Lung (tissue), 12 donors: ENCODE results near the gene ANGPTL2. TPM values are rescaled to one million over a fixed set of nuclear protein-coding genes. Genes with fewer than 3 reads are reported as not detected.

Experiments
- ATAC-seq: fragments of 200-7000 bp; cut with Tn5 transposase; one replicate; pipeline ENCODE4 v1.9.1; 2020; ENCODE audit warnings: moderate number of reproducible peaks; ENCODE audit not compliant: insufficient read depth, low FRiP score
- DNase-seq, 3 donors: peaks; one replicate each; pipeline ENCODE4 v3.0.0-alpha.2; 2013 to 2017
- H3K27ac ChIP-seq, 2 donors: one replicate each; pipeline ENCODE4 v1.5.1; 2013; ENCODE audit warnings: mild to moderate bottlenecking in 2 of 2, moderate library complexity in 2 of 2, control low read depth in 1 of 2, inconsistent platforms in 1 of 2, low read depth in 1 of 2, low read length in 1 of 2
- H3K27me3 ChIP-seq, 3 donors: one replicate each; pipeline ENCODE4 v1.5.1; 2013; ENCODE audit warnings: low read length in 2 of 3; ENCODE audit not compliant: control insufficient read depth in 3 of 3, insufficient read depth in 3 of 3
- H3K36me3 ChIP-seq, 4 donors: one replicate each; pipeline ENCODE4 v1.5.1; 2013; ENCODE audit warnings: low read length in 4 of 4, mild to moderate bottlenecking in 1 of 4, moderate library complexity in 1 of 4; ENCODE audit not compliant: control insufficient read depth in 4 of 4, insufficient read depth in 4 of 4
- H3K4me1 ChIP-seq, 5 donors: one replicate each; pipeline ENCODE4 v1.5.1; 2013; ENCODE audit warnings: low read length in 5 of 5, mild to moderate bottlenecking in 2 of 5, moderate library complexity in 1 of 5; ENCODE audit not compliant: control insufficient read depth in 5 of 5, insufficient read depth in 5 of 5
- H3K4me3 ChIP-seq: one replicate; pipeline ENCODE4 v1.5.1; 2013; ENCODE audit warnings: mild to moderate bottlenecking, control low read depth, moderate library complexity
- H3K9ac ChIP-seq, 2 donors: one replicate each; pipeline ENCODE4 v1.5.1; 2013; ENCODE audit warnings: low read length in 2 of 2, control low read depth in 1 of 2; ENCODE audit not compliant: insufficient read depth in 1 of 2
- H3K9me3 ChIP-seq, 4 donors: one replicate each; pipeline ENCODE4 v1.5.1; 2013; ENCODE audit warnings: low read length in 3 of 4, mild to moderate bottlenecking in 1 of 4, moderate library complexity in 1 of 4; ENCODE audit not compliant: control insufficient read depth in 4 of 4, insufficient read depth in 3 of 4
- WGBS, 2 donors: extraction: QIAGEN DNeasy Blood & Tissue Kit; methylation state at CpG; one replicate each; pipeline ENCODE4 v1.1.7; 2013; 5-methylcytosine and 5-hydroxymethylcytosine counted together
- polyA plus RNA-seq, 2 donors: library from polyadenylated mRNA; stranded (reverse); fragments of 200-250 nt; gene quantifications; one replicate each; pipeline ENCODE4 v1.2.1, GENCODE V29; 2013
- total RNA-seq, 2 donors: library from RNA; depleted of rRNA in 1 of 2; stranded (reverse); fragments of >200 nt in 1 of 2; gene quantifications; one replicate each; pipeline ENCODE4 v1.2.1, GENCODE V29; 2014 to 2021
- TF ChIP-seq, protein P1 (sequence below): IDR thresholded peaks from 2 replicates; pipeline ENCODE4 v1.5.1; 2012; ENCODE audit warnings: mild to moderate bottlenecking; ENCODE audit errors: control extremely low read depth, extremely low read depth
- donor health status: control.
- donor health status: control.
- donor health status: Bipolar disorder and iron deficiency.
- donor health status: healthy.
- donor health status: DM: yes; HTN: yes; CAD: no.

Gene ANGPTL2
- total and polyA plus RNA-seq, 4 donors, result 7.5 to 18.8 (median 11.0) TPM

DNA sequence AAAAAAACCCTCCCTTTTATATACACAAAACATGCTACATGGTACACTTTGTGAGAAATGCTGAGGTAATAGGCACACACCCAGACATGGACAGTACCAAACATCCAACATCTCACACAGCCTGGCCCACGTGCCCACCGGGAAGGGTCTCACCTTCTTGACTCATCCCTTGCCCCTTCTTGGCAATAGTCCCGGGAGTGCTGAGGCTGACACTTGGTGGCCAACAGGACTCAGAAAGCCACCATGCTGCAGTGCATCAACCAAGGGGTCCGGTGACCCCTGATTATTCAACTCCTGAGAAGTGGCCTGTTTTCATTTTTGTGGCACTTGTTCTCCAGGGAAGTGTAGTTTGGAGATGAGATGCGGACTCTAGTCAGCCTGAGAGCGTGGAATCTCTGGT is 35.0 kb downstream of the ANGPTL2 start:
- peaks cover 0 to 16% (median 7%) of the 10 kb centered on the region in 4 donors for H3K36me3 ChIP-seq
- H3K4me3 ChIP-seq, result no peak overlapping the region
- peaks cover 0 to 4% (median 0%) of the 10 kb centered on the region in 5 donors for H3K4me1 ChIP-seq
- no peak overlapping the region for H3K9ac ChIP-seq
- TF ChIP-seq, protein P1, sequence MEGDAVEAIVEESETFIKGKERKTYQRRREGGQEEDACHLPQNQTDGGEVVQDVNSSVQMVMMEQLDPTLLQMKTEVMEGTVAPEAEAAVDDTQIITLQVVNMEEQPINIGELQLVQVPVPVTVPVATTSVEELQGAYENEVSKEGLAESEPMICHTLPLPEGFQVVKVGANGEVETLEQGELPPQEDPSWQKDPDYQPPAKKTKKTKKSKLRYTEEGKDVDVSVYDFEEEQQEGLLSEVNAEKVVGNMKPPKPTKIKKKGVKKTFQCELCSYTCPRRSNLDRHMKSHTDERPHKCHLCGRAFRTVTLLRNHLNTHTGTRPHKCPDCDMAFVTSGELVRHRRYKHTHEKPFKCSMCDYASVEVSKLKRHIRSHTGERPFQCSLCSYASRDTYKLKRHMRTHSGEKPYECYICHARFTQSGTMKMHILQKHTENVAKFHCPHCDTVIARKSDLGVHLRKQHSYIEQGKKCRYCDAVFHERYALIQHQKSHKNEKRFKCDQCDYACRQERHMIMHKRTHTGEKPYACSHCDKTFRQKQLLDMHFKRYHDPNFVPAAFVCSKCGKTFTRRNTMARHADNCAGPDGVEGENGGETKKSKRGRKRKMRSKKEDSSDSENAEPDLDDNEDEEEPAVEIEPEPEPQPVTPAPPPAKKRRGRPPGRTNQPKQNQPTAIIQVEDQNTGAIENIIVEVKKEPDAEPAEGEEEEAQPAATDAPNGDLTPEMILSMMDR, result no peak
- DNase-seq (no peak), ATAC-seq (no peak)
- no peaks in the 10 kb centered on the region for H3K27me3 ChIP-seq
- WGBS, 2 donors, result 94% methylated on average over 6 of the region's 6 CpGs
- no peaks in the 10 kb centered on the region for H3K9me3 ChIP-seq
- no peak overlapping the region for H3K27ac ChIP-seq

DNA sequence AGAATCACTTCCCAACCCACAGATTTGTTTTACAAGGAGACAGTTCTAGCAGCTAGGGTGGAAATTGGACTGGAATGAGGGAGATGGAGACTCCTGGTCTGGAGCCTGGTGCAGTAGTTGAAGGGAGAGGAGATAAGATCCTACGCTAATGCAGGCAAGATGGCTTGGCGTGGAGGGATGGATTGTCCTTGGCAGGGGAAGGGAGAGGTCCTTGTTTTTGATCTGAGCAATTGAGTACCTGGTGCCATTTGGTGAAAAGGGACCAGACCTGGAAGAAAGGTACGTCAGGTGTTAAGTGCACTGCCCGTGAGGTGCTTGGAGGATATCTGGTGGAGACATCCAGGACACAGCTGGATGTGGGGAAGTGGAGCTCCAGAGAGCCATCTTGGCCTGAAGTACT is 35.7 kb downstream of the ANGPTL2 start:
- peaks cover 0 to 4% (median 0%) of the 10 kb centered on the region in 5 donors for H3K4me1 ChIP-seq
- H3K27me3 ChIP-seq, result no peaks in the 10 kb centered on the region
- no peak overlapping the region for H3K4me3 ChIP-seq
- H3K9me3 ChIP-seq, result no peaks in the 10 kb centered on the region
- peaks cover 0 to 16% (median 5%) of the 10 kb centered on the region in 4 donors for H3K36me3 ChIP-seq
- TF ChIP-seq, protein P1, result no peak
- H3K27ac ChIP-seq, result no peak overlapping the region
- no peak overlapping the region for H3K9ac ChIP-seq
- 95 to 97% methylated on average over 4 of the region's 4 CpGs for WGBS, 2 donors
- no peak for ATAC-seq
- DNase-seq, result no peak

DNA sequence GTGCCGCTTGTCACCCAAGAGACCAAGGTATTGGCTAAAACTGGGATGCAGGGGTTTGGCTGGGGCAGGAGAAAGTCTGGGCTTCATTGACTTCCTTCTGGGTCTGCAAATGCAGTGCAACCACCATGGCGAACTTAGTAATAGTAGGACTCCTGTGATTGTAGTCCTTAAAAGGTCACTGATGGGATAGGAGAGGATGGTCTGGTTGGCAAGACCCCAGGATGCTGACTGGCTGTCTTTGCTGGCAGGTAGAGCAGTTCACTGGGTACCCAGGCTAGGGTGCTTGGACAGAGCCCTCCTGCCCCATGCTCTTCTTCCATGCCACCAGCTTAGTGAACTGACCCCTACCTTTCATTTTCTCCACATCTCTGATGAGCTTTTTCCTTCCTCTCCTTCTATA is 37.2 kb downstream of the ANGPTL2 start:
- Histone ChIP-seq H3K27me3 (no peaks in the 10 kb centered on the region), H3K27ac (no peak overlapping the region), H3K4me1 (peaks cover 0 to 4% (median 0%) of the 10 kb centered on the region in 5 donors), H3K36me3 (peaks cover 0 to 5% (median 1%) of the 10 kb centered on the region in 4 donors), H3K4me3 (no peak overlapping the region), H3K9me3 (no peaks in the 10 kb centered on the region), H3K9ac (no peak overlapping the region)
- TF ChIP-seq, protein P1, result no peak
- 98 to 99% methylated on average over 2 of the region's 2 CpGs for WGBS, 2 donors
- DNase-seq, result no peak
- ATAC-seq, result no peak
